Endothelial cell of umbilical vein (primary cell): ENCODE results near the gene SPCS3.

Experiments used
- CTCF ChIP-seq, 2 donors: IDR thresholded peaks; 1 replicate in 1 of 2; 2 replicates in 1 of 2; pipeline ENCODE4 v1.5.1; 2011; ENCODE audit warnings: low read length in 2 of 2, mild to moderate bottlenecking in 2 of 2, moderate library complexity in 2 of 2, control low read depth in 1 of 2, inconsistent platforms in 1 of 2, low read depth in 1 of 2; ENCODE audit not compliant: insufficient read depth in 1 of 2; ENCODE audit errors: extremely low read depth in 1 of 2
- JUN ChIP-seq: IDR thresholded peaks from 2 replicates; pipeline ENCODE4 v1.6.1; 2011; ENCODE audit warnings: borderline replicate concordance, low read depth; ENCODE audit not compliant: insufficient read length, insufficient read depth
- MAX ChIP-seq: IDR thresholded peaks from 2 replicates; pipeline ENCODE4 v1.6.1; 2011; ENCODE audit not compliant: insufficient read depth, insufficient read length
- MYC ChIP-seq: IDR thresholded peaks from one replicate; pipeline ENCODE4 v1.6.1; 2011; ENCODE audit warnings: mild to moderate bottlenecking, low read depth, low read length
- POLR2AphosphoS5 ChIP-seq: IDR thresholded peaks from 2 replicates; pipeline ENCODE4 v1.6.1; 2012; ENCODE audit warnings: low read depth, mild to moderate bottlenecking, control low read depth, low read length, moderate library complexity; ENCODE audit not compliant: insufficient read depth

- no peak for TF ChIP-seq POLR2AphosphoS5
- TF ChIP-seq CTCF (IDR thresholded peaks at IDR 0.05; ENCODE audit: extremely low read depth in 1 of 2, insufficient read depth in 1 of 2, low read depth in 1 of 2, low read length in 2 of 2), result no peak
- no peak for TF ChIP-seq MAX
- TF ChIP-seq JUN, result no peak
- TF ChIP-seq MYC, result no peak
These were observed 1.2 kb downstream of the SPCS3 start for GRCh38 chr4:176320976-176321361.
